ENCODE measurements around the gene GLIS2. TPM values are rescaled to one million over a fixed set of nuclear protein-coding genes. Genes with fewer than 3 reads are reported as not detected.

GLIS2 gene
- polyA plus RNA-seq, 2 of the 4 experiments (the other 2 are of a cell fraction): 5.5 to 15.8 TPM

GRCh38 chr16:4352843-4353242 is 37.0 kb downstream of the GLIS2 start:
- Histone ChIP-seq H3K4me1 (peaks cover 15% of the 10 kb centered on the region), H3K9me3 (no peaks in the 10 kb centered on the region), H3K4me2 (no peak overlapping the region), H3K4me3 (no peak overlapping the region), H3K27ac (no peak overlapping the region)
- no peak for DNase-seq (ENCODE audit: low read depth in 1 of 2, low spot score in 1 of 2)
- TF ChIP-seq NR3C1 (IDR thresholded peaks at IDR 0.05) (no peak), ELK1 (IDR thresholded peaks at IDR 0.05; ENCODE audit: low read depth, low read length) (no peak), MYC (IDR thresholded peaks at IDR 0.05; ENCODE audit: borderline replicate concordance, low read length) (no peak), EP300 (IDR thresholded peaks at IDR 0.05) (no peak), CTCF (IDR thresholded peaks at IDR 0.05) (no peak), CEBPB (IDR thresholded peaks at IDR 0.05) (no peak), HMGXB4 (CRISPR knock-in tag; IDR thresholded peaks at IDR 0.05; ENCODE audit: borderline replicate concordance) (no peak), RAD21 (conservative IDR thresholded peaks at IDR 0.05 in 1 of 2, IDR thresholded peaks at IDR 0.05 in 1 of 2) (no peak), GATA3 (IDR thresholded peaks at IDR 0.05; ENCODE audit: borderline replicate concordance) (no peak), ZFP36 (IDR thresholded peaks at IDR 0.05; ENCODE audit: borderline replicate concordance, partially characterized antibody) (no peak), CBX8 (IDR thresholded peaks at IDR 0.05) (no peak), MAZ (IDR thresholded peaks at IDR 0.05; ENCODE audit: borderline replicate concordance, low read depth, low read length) (no peak), RFX5 (IDR thresholded peaks at IDR 0.05) (no peak), ZC3H11A (IDR thresholded peaks at IDR 0.05) (no peak), HDAC2 (IDR thresholded peaks at IDR 0.05) (no peak), SREBF2 (IDR thresholded peaks at IDR 0.05) (no peak)
- ATAC-seq: no peak
- ChIA-PET CTCF (interaction anchor here (0.6 to 12.6 kb wide), 4 partner anchors 51 to 369 kb away, joined by 3 to 231 read pairs (median 4); no protein-coding TSS in a partner anchor), POLR2A (no interaction called here)
- 90% methylated on average over 5 of the region's 5 CpGs for WGBS (ENCODE audit: missing lambda C conversion rate)
- no peak for FAIRE-seq

GRCh38 chr16:4353675-4354074 is 37.8 kb downstream of the GLIS2 start:
- H3K9me3 ChIP-seq: no peaks in the 10 kb centered on the region
- no peak for TF ChIP-seq NR3C1 (IDR thresholded peaks at IDR 0.05)
- no peak for TF ChIP-seq MYC (IDR thresholded peaks at IDR 0.05; ENCODE audit: borderline replicate concordance, low read length)
- TF ChIP-seq CHD2 (IDR thresholded peaks at IDR 0.05; ENCODE audit: low read length, partially characterized antibody): no peak
- TF ChIP-seq EP300 (IDR thresholded peaks at IDR 0.05): no peak
- no peak for TF ChIP-seq RARB (CRISPR knock-in tag; IDR thresholded peaks at IDR 0.05)
- TF ChIP-seq ZNF302 (CRISPR knock-in tag; IDR thresholded peaks at IDR 0.05): no peak
- no peak for TF ChIP-seq CHD4 (IDR thresholded peaks at IDR 0.05; ENCODE audit: borderline replicate concordance)
- no peak for TF ChIP-seq GATA3 (IDR thresholded peaks at IDR 0.05; ENCODE audit: borderline replicate concordance)
- no peak for TF ChIP-seq HES2 (IDR thresholded peaks at IDR 0.05)
- TF ChIP-seq SREBF2 (IDR thresholded peaks at IDR 0.05): no peak
- no peak for TF ChIP-seq USF2 (IDR thresholded peaks at IDR 0.05)
- no peak for DNase-seq (ENCODE audit: low read depth in 1 of 2, low spot score in 1 of 2)
- ChIA-PET CTCF (interaction anchor here (0.6 to 12.6 kb wide), 6 partner anchors 15 to 370 kb away, joined by 3 to 231 read pairs (median 4); no protein-coding TSS in a partner anchor), POLR2A (no interaction called here)
- no peak overlapping the region for H3K4me3 ChIP-seq
- no peak for FAIRE-seq
- H3K4me1 ChIP-seq: peaks cover 15% of the 10 kb centered on the region
- ATAC-seq: no peak
- WGBS (ENCODE audit: missing lambda C conversion rate): 92% methylated on average over 4 of the region's 4 CpGs
- H3K4me2 ChIP-seq: no peak overlapping the region
- H3K27ac ChIP-seq: no peak overlapping the region

Data from A549 (cell line).